KMS-11 (cell line): ENCODE data around the gene BLOC1S1.

Experiments
- H2AFZ ChIP-seq: fragments of 200-600 bp; sonication (generic); 2 replicates; pipeline ENCODE4 v1.6.1; 2016; ENCODE audit warnings: antibody characterized with exemption, mixed run types, low read depth
- H3K27ac ChIP-seq: fragments of 200-600 bp; sonication (generic); 2 replicates; pipeline ENCODE4 v1.6.1; 2016; ENCODE audit warnings: mild to moderate bottlenecking, mixed run types
- H3K27me3 ChIP-seq: fragments of 200-600 bp; sonication (generic); 2 replicates; pipeline ENCODE4 v1.6.1; 2017; ENCODE audit warnings: mild to moderate bottlenecking, low read depth, mixed run types, moderate library complexity; ENCODE audit not compliant: insufficient read depth
- H3K36me3 ChIP-seq: fragments of 200-600 bp; sonication (generic); 2 replicates; pipeline ENCODE4 v1.6.1; 2017; ENCODE audit warnings: mild to moderate bottlenecking, mixed run types; ENCODE audit not compliant: insufficient read depth
- H3K4me1 ChIP-seq: fragments of 200-600 bp; sonication (generic); 2 replicates; pipeline ENCODE4 v1.6.1; 2016; ENCODE audit warnings: mild to moderate bottlenecking, low read depth, mixed run types; ENCODE audit not compliant: poor library complexity, severe bottlenecking
- H3K4me2 ChIP-seq: fragments of 200-600 bp; sonication (generic); 2 replicates; pipeline ENCODE4 v1.7.0; 2016; ENCODE audit warnings: mild to moderate bottlenecking, mixed run types
- H3K4me3 ChIP-seq: fragments of 200-600 bp; sonication (generic); IDR thresholded peaks from 2 replicates; pipeline ENCODE4 v1.6.1; 2017; ENCODE audit warnings: low read depth, low read length, mixed read lengths; ENCODE audit not compliant: insufficient read depth
- H3K79me2 ChIP-seq: fragments of 200-600 bp; sonication (generic); 2 replicates; pipeline ENCODE4 v1.6.1; 2016; ENCODE audit warnings: low read depth, mixed run types; ENCODE audit not compliant: insufficient read depth
- H3K9ac ChIP-seq: fragments of 200-600 bp; sonication (generic); 2 replicates; pipeline ENCODE4 v1.6.1; 2016; ENCODE audit warnings: mild to moderate bottlenecking, mixed run types
- H4K20me1 ChIP-seq: fragments of 200-600 bp; sonication (generic); 2 replicates; pipeline ENCODE4 v1.6.1; 2016; ENCODE audit warnings: mild to moderate bottlenecking, mixed run types; ENCODE audit not compliant: insufficient read depth
- CTCF ChIP-seq: fragments of 200-600 bp; sonication (generic); conservative IDR thresholded peaks from 2 replicates; pipeline ENCODE4 v1.6.1; 2017; ENCODE audit warnings: low read depth, mild to moderate bottlenecking, antibody characterized with exemption, low read length, moderate library complexity, mixed read lengths

Gene BLOC1S1

GRCh38 chr12:55736780-55737580 is 21.1 kb downstream of the BLOC1S1 start:
- no peaks in the 10 kb centered on the region for H3K79me2 ChIP-seq
- peaks cover 25% of the 10 kb centered on the region for H3K4me1 ChIP-seq
- no peaks in the 10 kb centered on the region for H3K36me3 ChIP-seq
- no peaks in the 10 kb centered on the region for H4K20me1 ChIP-seq
- TF ChIP-seq CTCF = peak; percentile 97
- H2AFZ ChIP-seq = peak overlapping the region; percentile 84; the same call in 1 of the 2 replicates
- no peak overlapping the region for H3K4me3 ChIP-seq
- no peak overlapping the region; the same call in 1 of the 2 replicates for H3K27ac ChIP-seq
- peaks cover 3% of the 10 kb centered on the region; the same call in 1 of the 2 replicates for H3K27me3 ChIP-seq
- H3K9ac ChIP-seq = no peak overlapping the region
- H3K4me2 ChIP-seq = peak overlapping the region; percentile 64

GRCh38 chr12:55737581-55738122 is 21.8 kb downstream of the BLOC1S1 start:
- Histone ChIP-seq H4K20me1 (no peaks in the 10 kb centered on the region), H3K4me1 (peaks cover 30% of the 10 kb centered on the region), H3K79me2 (no peaks in the 10 kb centered on the region), H3K36me3 (no peaks in the 10 kb centered on the region), H2AFZ (peak overlapping the region; percentile 84), H3K9ac (peak overlapping the region; percentile 51; the same call in 1 of the 2 replicates), H3K4me3 (peak overlapping the region; percentile 72), H3K27ac (peak overlapping the region; percentile 53), H3K27me3 (peaks cover 5% of the 10 kb centered on the region; the same call in 1 of the 2 replicates), H3K4me2 (peak overlapping the region; percentile 64)
- TF ChIP-seq CTCF = no peak

- Histone ChIP-seq H2AFZ (peak overlapping the region; percentile 84), H3K4me2 (peak overlapping the region; percentile 64), H3K4me3 (peak overlapping the region; percentile 82), H4K20me1 (no peaks in the 10 kb centered on the region), H3K9ac (peak overlapping the region; percentile 51; the same call in 1 of the 2 replicates), H3K27me3 (peaks cover 5% of the 10 kb centered on the region; the same call in 1 of the 2 replicates), H3K4me1 (peaks cover 32% of the 10 kb centered on the region), H3K79me2 (no peaks in the 10 kb centered on the region), H3K36me3 (no peaks in the 10 kb centered on the region), H3K27ac (peak overlapping the region; percentile 53)
- TF ChIP-seq CTCF = peak; percentile 100
Observed at GRCh38 chr12:55738123-55739024, 22.5 kb downstream of the BLOC1S1 start.

GRCh38 chr12:55739025-55739378 is 23.2 kb downstream of the BLOC1S1 start:
- H3K27ac ChIP-seq = no peak overlapping the region; the same call in 1 of the 2 replicates
- no peak overlapping the region; the same call in 1 of the 2 replicates for H3K9ac ChIP-seq

More at GRCh38 chr12:55739025-55739378, 23.2 kb downstream of the BLOC1S1 start:
- peak overlapping the region; percentile 64; the same call in 1 of the 2 replicates for H3K4me2 ChIP-seq
- H3K4me3 ChIP-seq = peak overlapping the region; percentile 82
- H3K4me1 ChIP-seq = peaks cover 32% of the 10 kb centered on the region
- TF ChIP-seq CTCF = peak; percentile 31
- H4K20me1 ChIP-seq = no peaks in the 10 kb centered on the region
- H3K36me3 ChIP-seq = no peaks in the 10 kb centered on the region
- H2AFZ ChIP-seq = peak overlapping the region; percentile 84; the same call in 1 of the 2 replicates
- H3K27me3 ChIP-seq = peaks cover 5% of the 10 kb centered on the region; the same call in 1 of the 2 replicates
- H3K79me2 ChIP-seq = no peaks in the 10 kb centered on the region
